ENCODE measurements around the gene OBI1.
"Not testable (repeated sequence)": the region's sequence is repeated elsewhere in the genome, so short reads cannot be mapped to it uniquely, and the experiment has no call there.

OBI1 gene

DNA sequence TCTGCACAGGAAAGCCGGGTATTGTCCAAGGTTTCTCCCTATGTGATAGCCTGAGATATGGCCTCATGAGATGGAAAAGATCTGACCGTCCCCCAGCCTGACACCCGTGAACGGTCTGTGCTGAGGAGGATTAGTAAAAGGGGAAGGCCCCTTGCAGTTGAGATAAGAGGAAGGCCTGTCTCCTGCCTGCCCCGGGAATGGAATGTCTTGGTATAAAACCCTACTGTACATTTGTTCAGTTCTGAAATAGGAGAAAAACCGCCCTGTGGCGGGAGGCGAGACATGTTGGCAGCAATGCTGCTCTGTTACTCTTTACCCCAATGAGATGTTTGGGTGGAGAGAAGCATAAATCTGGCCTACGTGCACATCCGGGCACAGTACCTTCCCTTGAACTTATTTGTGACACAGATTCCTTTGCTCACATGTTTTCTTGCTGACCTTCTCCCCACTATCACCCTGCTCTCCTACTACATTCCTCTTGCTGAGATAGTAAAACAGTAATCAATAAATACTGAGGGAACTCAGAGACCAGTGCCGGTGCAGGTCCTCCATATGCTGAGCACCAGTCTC lies 11.8 kb downstream of the OBI1 start:
- DNase-seq (ENCODE audit: low read depth) = not testable (repeated sequence)

DNA sequence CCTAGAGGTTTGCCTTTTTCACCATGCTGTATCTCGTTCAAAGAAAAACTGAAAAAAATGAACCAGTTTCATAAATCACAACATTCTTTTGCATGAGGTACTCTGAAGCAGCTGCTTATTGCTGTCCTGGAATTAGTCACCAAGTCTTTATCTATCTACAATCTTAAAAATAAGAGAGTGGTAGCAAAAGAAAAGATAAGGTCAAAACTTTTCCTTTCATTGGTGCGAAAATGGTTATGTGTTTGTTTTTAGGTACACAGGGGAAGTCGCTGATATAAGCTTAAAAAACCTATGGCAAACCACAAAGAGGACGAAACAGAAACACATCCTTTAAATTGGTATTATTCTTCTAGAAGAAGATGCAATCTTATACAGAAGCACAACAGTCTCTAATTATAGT lies 20.7 kb downstream of the OBI1 start:
- DNase-seq (ENCODE audit: low read depth) = no peak

DNA sequence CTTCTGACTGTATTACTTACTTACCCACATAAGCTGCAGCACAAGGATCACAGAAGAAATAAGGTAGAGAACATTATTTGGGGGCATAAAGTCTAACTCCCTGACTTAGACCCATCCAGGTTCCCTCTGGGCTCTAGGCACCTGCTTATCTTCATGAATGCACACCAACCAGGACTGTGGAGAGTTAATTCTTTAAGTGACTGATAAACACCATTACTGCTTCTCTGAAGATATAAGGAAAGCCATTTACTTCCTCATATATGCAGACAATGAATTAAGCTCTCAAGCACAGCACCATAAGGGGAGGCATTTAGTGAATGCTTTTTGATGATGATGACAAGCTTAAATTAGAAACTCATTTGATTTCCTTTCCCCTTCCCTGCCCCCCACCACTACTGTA lies 22.5 kb downstream of the OBI1 start:
- no peak for DNase-seq (ENCODE audit: low read depth)

DNA sequence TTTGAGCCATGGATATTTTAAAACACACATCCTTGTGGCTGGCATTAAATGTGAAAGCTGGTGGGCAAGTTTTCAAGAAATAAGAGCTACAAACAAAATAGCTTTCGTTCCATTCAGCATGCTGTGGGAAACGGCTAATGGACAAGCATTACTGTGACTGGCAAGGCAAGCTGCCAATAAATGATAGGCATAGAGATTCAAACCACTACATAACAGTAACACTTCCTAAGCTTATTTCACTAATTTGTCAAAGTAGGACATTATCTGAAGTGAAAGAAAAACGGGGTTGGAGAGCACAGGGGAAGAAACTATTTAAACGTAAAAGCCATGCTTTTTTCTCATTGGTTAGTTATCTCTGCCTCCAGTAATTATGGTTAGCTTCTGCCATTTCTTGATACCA lies 26.0 kb downstream of the OBI1 start:
- DNase-seq (ENCODE audit: low read depth) = no peak

DNA sequence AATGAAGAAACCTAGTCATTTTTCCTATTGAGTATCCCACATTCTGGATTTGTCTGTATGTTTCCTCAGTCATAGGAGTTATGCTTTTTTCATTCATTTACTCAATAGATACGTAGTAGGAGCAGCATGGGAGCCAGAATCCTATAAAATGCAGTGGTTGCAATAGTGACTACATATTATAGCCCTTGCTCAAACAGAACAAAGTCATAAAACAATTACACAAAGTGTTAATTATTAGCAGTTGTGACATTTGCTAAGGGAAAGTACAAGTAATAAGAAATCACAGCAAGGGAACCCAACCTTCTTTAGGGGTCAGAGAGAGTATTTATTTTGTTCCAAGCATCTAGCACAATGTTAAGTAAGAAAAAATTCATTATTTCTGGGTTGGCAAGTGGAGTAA lies 27.9 kb downstream of the OBI1 start:
- DNase-seq (ENCODE audit: low read depth) = no peak

DNA sequence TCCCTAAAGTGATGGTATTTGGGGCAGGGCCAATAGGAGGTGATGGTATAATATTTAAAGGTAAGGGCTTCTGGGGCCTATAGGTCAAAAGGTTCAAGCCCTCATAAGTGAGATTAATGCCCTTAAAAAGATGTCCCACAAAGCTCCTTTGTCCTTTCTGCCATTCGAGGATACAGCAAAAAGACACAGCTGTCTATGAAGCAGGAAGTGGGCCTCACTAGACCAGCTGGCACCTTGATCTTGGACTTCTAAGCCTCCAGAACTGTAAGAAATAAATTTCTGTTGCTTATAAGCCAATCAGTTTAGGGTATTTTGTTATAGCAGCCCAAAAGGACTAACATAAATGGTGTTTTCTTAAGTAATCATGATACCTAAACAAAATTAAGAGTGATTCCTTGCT lies 28.4 kb downstream of the OBI1 start:
- no peak for DNase-seq (ENCODE audit: low read depth)

DNA sequence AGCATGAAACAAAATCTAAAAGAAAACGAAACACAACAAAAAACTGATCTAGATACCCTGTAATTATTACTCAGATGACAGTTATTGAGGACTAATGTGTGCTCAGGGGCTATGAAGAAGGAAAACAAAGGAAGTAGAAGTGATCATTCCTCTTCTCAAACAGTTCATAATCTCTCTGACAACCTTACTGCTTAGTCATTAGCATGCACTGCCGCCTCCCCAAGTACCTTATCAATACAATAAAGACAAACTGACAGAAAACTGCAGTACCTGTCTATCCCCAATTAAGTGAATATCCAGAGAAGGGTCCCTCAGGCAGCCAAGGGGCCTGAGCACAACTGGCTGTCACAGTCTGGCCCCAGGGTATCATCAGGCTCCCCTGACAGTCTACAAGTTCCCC lies 33.6 kb downstream of the OBI1 start:
- no peak for DNase-seq (ENCODE audit: low read depth)

DNA sequence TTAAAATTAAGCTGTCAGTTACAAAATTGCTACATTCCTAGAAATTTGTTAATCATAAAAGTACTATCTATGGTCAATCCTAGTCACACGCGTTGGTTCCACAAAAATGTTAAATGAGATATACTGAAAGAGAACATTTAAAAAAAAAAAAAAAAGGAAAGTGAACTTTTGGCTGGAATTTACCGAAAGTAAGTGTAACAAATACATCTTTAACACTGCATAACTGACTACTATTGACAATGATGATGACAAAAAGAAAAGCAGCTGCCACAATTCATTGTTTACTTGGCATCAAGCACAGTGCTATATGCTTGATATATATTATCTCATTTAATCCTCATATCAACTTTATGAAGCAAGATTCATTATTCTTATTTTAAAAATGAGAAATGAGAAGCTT lies 35.8 kb downstream of the OBI1 start:
- DNase-seq (ENCODE audit: low read depth) = no peak

DNA sequence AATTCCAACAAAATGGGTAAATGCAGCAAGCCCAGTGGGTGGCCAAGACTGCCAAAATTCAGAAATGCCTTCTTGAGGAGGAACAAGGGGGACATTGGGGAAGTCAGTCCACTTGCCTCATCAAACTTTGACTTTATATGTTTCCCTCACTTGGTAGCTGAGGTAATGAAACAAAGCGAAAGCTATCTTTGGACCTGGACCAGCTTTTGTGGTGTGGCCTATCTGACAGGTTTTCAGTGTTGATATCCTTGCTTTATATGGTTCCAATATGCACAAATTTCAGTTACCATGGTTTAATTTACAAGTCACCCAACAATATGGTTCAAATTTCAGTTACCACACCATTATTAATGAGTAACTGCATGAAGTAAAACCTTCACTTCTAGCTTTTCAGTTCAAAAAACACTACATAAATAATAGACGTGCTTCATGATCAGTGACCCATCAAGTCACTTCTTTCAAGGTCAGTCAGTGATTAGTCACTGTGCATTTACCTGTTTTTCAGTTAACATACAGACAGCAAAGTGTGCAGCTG lies 38.0 kb downstream of the OBI1 start:
- DNase-seq (ENCODE audit: low read depth) = no peak

DNA sequence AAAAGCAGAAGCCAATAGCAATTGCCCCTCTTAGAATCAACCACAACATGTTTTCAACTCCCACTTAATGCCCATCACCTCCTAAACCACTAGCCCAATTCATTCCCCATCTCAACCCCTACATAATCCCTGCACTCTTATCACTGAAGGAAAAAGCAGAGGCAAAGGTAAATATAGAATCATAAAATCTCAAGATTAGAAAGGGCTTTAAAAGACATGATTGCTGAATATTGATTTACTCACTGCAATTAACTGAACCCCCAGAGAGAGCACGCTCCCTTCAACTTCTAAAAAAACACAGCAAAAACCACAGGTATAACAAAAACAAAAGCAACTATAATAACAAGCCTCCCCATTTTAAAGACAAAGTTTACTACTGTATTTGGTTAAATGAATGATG lies 40.5 kb downstream of the OBI1 start:
- DNase-seq (ENCODE audit: low read depth) = no peak

DNA sequence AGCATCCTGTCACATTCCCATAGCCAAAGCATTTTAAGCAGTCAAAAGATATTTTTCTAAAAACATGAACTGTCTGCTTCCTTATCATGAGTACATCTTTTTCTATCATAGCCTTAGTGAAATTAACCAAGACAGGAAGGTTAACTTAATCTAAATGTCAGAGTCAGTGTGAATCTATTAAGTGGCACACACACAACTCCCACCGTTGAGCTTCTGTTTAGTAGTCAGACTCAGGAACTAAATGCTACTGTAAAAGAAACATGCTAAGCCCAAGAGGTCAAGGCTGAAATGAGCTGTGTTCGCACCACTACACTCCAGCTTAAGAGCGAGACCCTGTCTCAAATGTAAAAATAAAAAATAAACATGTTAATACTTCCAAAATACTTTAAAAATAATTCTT lies 47.9 kb downstream of the OBI1 start:
- DNase-seq (ENCODE audit: low read depth) = no peak

DNA sequence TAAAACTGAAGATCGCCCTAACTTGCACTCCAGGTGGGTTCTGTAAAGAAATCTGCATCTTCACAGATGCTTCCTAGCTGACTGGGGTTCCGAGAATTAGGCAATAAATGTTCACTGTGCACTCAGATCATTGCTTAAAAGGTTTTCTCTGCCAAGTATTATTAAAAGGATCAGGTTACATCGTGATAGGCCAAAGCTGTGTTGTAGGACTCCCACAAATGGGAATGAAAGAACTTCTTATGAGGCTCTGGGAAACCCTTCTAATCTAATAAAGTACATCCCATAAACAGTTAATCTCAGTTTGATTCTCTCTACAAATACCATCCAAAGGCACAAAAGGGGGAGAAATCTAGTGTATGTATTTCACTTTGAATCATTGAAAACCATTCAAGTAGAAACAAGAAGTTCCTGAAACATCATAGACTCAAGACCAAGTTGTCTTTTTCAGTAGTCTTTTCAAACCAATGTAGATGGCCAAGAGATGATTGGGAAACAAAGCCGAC lies 48.5 kb downstream of the OBI1 start:
- DNase-seq (ENCODE audit: low read depth) = no peak

DNA sequence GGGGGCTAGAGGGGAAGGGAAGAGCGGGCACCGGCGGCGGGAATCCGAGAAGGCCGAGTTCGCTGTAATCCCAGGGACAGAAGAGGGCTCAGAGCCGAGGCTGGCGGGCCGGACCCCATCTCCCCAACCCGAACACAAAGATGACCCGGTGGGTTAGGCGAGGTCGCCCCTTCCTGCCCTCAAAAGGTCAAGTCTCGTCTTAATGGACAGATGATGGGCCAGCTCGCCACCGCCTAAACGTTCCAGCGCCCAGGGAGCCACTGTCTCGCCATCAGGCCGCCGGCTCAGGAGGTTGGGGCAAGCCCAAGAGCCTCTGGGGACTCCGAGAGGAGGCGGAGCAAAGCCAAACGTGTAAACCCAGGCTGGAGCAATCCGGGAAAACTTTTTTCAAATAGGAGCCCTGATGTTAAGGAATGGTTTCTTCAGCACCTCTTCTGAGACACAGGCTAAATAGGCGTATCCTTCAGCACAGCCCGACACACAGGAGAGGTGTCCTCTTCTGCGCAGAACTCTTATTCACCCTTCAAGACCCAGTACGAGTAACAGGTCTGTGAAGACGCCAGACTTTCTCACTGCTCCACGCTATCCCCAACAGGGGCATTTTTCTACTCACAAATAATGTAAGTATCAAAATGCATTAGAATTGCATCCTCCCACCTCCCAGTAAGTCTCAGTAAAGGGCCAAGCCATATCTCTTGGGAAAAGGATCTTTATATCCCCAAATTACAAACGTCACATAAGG lies 49.3 kb downstream of the OBI1 start:
- DNase-seq (ENCODE audit: low read depth) = no peak

DNA sequence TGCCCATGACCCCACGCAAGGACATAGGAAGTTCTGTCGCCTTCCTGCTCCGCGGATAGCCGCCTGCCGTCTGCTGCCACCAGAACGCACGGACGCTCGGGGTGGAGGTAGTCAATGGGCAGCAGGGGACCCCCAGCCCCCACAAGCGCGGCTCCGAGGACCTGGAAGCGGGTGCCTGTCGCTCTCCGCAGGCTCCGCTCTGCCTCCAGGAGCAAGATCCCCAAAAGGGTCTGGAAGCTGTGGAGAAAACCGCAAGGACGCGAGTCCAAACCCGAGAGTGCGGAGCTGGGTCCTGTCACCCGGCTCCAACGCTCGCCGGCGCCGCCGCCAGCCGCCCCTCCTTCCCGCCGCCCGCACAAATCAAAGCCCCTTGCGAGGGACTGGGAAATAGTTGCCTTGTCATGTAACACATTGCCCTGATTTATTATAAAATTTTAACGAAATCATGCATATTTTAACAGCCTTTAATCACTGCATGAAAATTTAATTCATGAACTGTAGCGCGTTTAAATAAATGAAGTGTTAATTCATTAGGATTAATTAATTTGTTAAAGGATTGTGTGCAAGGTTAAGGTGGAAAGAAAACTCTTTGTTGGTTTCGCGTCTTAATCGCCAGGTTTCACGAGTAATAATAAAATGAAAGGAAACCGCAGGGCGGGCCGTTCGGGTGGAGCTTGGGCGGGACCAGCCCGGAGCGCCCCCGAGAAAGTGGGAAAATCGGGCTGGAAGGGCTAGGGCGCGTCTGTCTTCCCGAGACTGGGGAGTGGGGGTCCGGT lies 50.1 kb downstream of the OBI1 start:
- no peak for DNase-seq (ENCODE audit: low read depth)

DNA sequence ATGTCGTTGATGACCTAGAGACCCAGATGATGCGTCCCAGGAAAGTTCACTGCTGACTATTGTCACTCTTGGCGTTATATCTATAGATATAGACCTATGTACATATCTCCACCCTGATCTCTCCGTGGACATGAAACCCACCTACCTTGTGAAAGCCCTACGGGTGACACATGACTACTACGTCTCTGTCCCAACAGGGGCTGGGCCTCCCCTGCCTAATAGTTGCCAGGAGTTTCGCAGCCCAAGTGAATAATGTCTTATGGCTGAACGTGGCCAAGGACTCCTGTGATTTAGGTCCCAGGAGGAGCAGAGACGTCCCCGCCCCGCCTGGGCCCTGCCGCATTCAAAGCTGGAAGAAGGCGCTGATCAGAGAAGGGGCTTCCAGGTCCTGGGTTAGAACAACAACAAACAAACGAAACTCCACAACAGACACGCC lies 50.7 kb downstream of the OBI1 start:
- no peak for DNase-seq (ENCODE audit: low read depth)

DNA sequence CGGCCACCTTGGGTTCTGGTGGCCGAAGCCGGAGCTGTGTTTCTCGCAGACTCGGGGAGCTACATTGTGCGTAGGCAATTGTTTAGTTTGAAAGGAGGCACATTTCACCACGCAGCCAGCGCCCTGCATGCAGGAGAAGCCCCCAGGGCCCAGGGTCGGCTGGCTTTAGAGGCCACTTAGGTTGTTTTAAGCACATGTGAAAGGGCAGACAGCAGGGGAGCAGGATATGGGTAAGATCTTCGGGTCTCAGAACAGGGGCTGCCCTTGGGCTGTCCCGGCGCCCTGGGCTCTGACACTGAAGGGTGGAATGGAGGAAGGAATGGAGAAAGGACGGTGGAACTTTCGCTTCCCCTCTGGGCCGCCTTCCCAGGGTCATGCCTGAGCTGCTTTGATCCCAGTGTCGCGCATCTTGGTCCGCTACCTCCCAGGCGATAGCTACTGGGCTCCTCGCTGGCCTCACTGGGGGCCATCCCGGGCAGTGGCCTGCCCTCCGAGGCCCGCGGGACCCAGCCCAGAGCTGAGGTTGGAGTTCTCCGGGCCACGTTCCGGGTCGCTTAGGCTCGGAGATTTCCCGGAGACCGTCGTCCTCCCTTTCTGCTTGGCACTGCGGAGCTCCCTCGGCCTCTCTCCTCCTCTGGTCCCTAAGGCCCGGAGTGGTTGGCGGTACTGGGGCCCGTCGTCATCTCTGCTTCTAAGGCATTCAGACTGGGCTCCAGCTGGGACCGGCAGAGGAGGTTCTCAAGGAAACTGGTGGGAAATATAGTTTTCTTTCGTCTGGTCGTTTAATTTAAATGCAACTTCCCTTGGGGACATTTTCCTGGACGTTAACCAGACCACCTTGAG lies 51.3 kb downstream of the OBI1 start:
- no peak for DNase-seq (ENCODE audit: low read depth)

DNA sequence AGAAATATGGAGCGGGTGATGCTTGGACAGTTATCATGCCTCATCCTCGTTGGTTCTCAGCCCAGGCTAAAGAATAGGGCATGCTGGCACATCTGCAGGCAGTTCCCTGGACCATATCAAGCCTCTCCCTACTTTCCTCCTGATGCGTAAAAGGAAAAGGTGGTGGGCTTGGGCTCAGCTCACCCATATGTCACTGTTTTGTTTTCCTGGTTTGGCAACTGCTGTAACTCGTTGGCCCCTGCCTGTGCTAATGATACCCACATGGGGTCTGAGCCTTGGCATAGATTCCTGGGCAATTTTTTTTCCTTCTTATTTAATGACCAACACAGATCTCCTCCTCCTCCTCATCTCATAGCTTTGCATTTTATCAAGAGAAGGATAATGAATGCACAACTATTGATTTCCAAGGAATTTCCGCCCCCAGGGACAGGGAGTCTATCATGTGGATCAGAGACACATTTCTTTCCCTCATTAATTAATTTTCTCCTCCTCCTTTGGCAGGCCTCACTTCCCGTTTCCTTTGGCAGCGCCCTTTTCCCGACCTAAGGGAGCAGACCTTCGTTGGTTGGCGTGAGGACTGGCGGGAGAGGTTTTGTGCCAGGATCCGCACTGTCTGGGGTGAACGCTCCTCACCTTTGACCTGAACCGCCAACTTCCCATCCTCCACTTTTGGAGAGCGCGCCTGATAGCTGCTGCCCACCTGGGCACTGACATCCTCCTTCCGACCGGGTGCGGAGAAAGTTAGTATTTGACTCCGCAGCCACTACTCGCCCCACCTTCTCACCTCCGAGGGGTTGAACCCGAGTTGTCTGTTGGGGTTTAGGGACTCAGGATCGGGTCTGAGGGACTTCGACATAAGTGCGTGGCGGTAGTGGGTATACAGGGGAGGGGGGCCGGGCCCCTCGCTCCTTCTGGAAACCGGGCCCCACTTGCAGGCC lies 52.2 kb downstream of the OBI1 start:
- DNase-seq (ENCODE audit: low read depth) = no peak

DNA sequence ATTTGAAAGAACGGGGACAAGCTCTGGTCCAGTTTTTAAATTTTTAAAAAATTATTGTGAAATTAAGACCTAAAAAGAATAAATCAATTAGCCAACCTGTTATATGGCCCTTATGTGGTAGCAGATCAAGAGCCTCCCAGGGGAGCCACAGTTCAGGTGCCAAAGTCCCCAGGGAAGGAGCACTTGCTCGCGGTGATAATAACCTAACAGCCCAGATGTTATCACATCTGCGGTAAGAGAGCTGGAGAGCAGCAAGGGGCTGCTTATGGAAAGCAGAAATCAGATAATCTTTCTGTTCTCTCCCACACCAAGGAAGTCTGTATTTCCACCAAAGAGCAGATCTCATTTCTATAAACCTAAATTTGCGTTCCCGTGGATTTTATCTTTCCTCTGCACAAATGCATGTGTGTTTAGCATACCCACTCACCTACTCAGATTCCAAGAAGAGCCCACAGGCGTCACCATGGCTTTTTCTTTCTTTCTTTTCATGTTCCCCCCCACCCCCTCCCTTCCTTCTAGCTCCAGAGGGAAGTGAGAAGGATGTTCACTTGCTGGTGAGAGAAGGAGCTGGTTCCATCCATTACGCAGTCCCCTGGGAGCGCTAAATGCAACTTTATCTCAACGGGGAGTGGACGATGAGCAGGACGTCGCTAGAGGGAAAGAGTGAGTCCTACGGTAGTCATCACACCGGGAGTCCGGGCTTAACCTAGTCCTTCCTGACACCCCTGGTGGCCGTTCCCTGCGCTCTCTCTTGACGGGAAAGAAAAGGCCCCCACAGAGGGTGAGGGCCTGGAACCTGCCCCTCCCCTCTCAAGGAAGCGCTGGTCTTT lies 54.0 kb downstream of the OBI1 start:
- no peak for DNase-seq (ENCODE audit: low read depth)

DNA sequence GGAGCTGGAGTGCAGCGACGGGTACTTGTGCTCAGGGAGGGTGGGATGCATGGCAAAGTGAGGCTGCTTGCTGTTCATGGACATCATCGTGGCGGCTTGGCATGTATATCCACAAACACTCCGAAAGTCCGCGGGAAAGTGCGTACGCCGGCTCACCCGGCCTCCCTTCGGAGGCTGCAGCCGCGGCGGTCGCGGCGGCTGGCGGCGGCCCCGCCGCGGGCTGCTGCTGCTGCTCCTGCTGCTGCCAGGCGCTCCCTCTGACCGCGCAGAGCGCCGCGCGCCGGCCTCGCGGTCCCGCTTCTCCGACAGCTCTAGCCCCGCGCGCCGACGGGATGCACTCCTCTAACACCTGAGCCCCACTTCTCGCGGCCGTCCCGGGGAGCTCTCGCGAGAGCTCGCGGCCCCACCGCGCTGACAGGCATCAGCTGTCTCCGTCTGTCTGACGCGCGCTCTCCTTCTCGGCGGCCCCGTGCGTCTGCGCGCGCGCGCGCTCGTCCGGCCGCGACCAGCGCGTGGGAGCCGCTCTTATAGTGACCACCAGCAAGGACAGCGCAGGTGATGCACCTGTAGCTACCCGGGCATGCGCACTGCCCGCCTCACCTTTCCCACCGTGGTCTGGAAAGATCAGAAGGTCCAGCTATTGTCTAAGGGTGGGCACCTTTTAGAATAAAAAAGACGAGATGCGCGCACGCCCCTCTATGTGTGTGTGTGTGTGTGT lies 55.6 kb downstream of the OBI1 start, which contains the start of gene POU4F1:
Gene POU4F1, minus strand, starts transcription at position 313 of the 718 bp plus-strand sequence. Its CDS starts 226 bp downstream, at position 87.
- DNase-seq (ENCODE audit: low read depth) = peak; percentile 71
